Measurements from ENCODE around the gene ADAMTS2.

ADAMTS2 gene

DNA sequence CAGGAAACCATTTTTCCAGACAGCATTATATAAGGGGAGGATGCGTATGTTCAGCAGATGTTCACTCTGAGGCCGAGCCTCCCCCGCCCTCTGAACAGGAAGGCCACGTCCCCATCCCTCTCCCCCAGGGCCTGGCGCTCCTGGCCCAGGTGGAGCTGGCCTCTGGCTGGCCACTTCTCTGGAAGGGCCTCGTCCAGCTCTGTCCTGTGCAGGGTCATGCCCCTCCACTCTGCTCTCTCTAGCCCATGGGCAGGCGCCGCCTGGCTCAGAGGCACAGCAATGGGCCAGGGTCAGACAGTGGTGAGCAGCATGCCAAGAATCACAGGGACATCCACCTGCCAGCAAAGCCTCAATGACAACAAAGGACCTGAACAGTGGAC, 34.2 kb downstream of the ADAMTS2 start:
- Histone ChIP-seq H3K9me3 (no peaks in the 10 kb centered on the region), H3K4me1 (no peaks in the 10 kb centered on the region), H3K36me3 (replicated peaks) (no peaks in the 10 kb centered on the region), H3K27me3 (ENCODE audit: low read depth) (no peaks in the 10 kb centered on the region), H3K4me3 (no peak overlapping the region)
- in situ Hi-C loops (cut with MboI; ENCODE audit: low sequenced_read_pairs): no loop called here
- no peak for DNase-seq (ENCODE audit: low spot score in 2 of 2)

DNA sequence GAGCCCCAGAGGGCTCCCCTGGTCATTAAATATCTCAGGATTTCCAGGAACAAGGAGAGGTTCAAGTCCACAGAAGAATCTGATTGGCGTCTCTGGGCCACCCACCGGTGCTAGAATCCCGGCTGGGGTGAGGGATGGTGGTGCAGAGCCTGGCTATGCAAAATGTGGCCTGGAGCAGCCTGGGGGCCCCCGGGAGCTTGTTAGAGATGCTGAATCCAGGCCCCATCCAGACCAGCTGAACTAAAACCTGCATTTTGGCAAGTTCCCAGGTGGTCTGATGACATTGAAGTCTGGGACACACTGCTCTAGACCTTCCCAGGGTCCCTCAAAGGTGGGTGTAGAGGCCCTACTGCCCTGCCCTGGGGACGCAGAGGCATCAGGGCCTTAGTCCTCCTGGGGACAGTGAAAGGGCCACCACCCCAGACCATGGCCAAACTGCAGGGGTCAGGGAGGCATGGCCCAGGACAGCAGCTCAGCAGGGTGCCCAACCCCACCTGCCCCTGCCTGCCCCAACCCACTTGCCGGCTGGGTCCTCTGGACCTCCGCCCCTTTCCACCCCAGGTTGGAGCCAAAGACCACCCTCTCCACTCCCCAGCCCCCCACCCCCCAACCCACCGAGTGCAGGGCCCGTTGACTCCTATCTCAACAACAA, 34.7 kb downstream of the ADAMTS2 start:
- DNase-seq (ENCODE audit: low spot score in 2 of 2): no peak
- Histone ChIP-seq H3K9me3 (no peaks in the 10 kb centered on the region), H3K27me3 (ENCODE audit: low read depth) (no peaks in the 10 kb centered on the region), H3K4me3 (no peak overlapping the region), H3K36me3 (replicated peaks) (no peaks in the 10 kb centered on the region), H3K4me1 (no peaks in the 10 kb centered on the region)
- in situ Hi-C loops (cut with MboI; ENCODE audit: low sequenced_read_pairs): no loop called here

DNA sequence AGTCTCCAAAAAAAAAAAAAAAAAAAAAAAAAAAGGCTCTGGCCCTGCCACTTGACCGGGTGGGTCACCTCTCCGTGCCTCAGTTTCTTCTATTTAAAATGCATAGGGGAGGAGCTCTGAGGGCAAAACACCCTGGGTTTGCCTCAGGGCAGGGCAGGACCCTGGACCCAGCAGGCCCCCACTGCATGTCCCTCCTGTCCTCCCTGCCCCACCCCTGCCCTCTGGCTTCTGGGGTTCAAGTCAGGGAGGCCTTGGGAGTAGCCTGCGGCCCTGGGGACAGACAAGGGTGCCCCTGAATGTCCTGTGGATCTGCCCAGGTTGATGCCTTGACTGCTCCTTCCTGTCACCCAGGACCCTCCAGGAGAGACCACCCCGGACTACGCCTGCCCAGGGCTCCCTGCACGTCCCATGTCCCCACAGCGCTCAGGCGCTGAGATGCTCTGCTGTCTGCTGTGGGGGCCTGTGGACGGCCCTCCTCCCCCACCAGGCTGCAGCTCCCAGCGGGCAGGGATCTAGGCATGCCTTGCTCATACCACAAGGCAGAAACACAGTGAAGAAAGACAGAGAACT, 35.4 kb downstream of the ADAMTS2 start:
- no peaks in the 10 kb centered on the region for H3K36me3 ChIP-seq (replicated peaks)

DNA sequence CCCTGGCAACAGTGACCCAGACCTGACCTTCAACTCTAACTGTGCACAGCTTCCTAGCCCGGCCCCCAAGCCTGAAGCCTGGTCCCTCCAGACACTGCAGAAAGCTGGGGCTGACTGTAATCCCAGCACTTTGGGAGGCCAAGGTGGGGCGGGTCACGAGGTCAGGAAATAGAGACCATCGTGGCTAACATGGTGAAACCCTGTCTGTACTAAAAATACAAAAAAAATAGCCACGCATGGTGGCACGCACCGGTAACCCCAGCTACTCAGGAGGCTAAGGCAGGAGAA, 35.9 kb downstream of the ADAMTS2 start:
- Histone ChIP-seq H3K4me1 (no peaks in the 10 kb centered on the region), H3K4me3 (no peak overlapping the region), H3K27me3 (ENCODE audit: low read depth) (no peaks in the 10 kb centered on the region; the same call in 1 of the 2 replicates), H3K9me3 (peaks cover 2% of the 10 kb centered on the region; the same call in 1 of the 2 replicates), H3K36me3 (replicated peaks) (no peaks in the 10 kb centered on the region)
- DNase-seq (ENCODE audit: low spot score in 2 of 2): no peak
- in situ Hi-C loops (cut with MboI; ENCODE audit: low sequenced_read_pairs): no loop called here

More for the DNA sequence above, 35.4 kb downstream of the ADAMTS2 start:
- Histone ChIP-seq H3K4me1 (no peaks in the 10 kb centered on the region), H3K4me3 (no peak overlapping the region), H3K9me3 (no peaks in the 10 kb centered on the region), H3K27me3 (ENCODE audit: low read depth) (no peaks in the 10 kb centered on the region; the same call in 1 of the 2 replicates)
- in situ Hi-C loops (cut with MboI; ENCODE audit: low sequenced_read_pairs): no loop called here
- DNase-seq (ENCODE audit: low spot score in 2 of 2): no peak

DNA sequence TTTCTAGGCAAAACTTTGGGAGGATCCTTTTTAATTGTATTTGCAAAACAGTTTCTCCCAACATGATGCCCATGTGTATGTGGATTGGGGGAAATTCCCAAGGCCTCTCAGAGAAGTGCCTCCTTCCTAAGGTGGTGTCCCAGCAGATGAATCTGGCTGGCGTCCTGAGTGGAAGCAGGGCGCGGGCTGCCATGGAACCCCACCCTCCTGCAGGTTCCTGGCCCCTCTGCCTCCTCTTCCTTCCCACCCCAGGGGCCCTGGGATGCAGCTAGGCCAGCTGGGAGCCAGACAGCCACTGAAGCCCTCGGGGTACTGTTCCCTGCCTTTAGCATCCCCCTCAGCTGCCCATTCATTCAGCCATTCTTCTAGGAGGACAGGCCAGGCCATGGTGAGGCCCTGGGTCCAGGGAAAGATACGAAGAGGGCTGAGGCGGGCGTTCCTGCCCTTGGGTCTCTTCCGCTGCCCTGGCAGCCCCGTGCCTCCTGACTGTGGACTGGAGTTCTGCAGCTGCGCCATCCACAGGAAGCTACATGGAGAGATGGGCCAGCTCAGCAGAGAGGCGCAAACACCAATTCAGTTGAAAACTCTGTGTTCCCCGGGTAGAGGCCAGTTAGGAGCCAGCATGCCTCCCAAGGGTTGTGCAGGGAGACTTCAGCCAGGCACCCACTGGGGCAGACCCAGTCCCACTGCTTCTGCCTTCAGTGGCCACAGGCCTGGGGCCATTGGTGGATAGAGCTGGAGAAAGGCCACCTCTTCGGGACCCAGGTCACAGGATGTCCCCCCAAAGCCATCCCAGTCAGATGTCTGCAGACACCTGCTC, 36.5 kb downstream of the ADAMTS2 start:
- Histone ChIP-seq H3K4me1 (no peaks in the 10 kb centered on the region), H3K9me3 (peaks cover 2% of the 10 kb centered on the region; the same call in 1 of the 2 replicates)
- in situ Hi-C loops (cut with MboI; ENCODE audit: low sequenced_read_pairs): no loop called here

DNA sequence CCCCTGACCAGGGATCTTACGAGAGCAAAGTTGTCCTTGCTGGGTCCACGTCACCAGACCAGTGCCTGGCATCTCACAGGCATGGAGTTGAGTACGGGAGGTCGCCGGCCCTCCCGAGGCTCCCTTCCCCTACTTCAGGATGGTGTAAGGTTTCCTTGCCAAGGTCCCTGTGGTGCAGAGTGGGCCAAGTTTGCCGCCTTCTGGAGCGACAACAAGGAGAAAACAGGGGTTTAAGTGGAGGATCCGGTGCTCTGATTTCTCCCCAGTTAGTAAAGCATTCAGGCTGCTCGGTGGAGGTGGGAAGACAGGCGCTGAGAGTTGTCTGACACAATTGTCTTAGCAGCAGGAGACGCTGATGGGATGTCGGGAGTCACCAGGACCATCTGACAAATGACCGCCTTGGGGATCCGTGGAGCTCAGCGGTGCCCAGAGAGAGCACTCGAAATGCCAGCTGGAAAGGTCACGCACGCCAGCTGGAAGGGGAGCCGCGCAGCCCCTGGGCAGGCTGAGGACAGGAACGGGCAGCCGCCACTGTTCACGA, 37.3 kb downstream of the ADAMTS2 start:
- no peak for DNase-seq (ENCODE audit: low spot score in 2 of 2)
- no peaks in the 10 kb centered on the region for H3K4me1 ChIP-seq
- in situ Hi-C loops (cut with MboI; ENCODE audit: low sequenced_read_pairs): no loop called here
- H3K4me3 ChIP-seq: no peak overlapping the region
- no peaks in the 10 kb centered on the region; the same call in 1 of the 2 replicates for H3K27me3 ChIP-seq (ENCODE audit: low read depth)
- peaks cover 2% of the 10 kb centered on the region; the same call in 1 of the 2 replicates for H3K9me3 ChIP-seq
- H3K36me3 ChIP-seq (replicated peaks): no peaks in the 10 kb centered on the region

More for the DNA sequence above, 36.5 kb downstream of the ADAMTS2 start:
- no peak overlapping the region for H3K4me3 ChIP-seq
- no peaks in the 10 kb centered on the region for H3K36me3 ChIP-seq (replicated peaks)
- DNase-seq (ENCODE audit: low spot score in 2 of 2): no peak
- H3K27me3 ChIP-seq (ENCODE audit: low read depth): no peaks in the 10 kb centered on the region; the same call in 1 of the 2 replicates

DNA sequence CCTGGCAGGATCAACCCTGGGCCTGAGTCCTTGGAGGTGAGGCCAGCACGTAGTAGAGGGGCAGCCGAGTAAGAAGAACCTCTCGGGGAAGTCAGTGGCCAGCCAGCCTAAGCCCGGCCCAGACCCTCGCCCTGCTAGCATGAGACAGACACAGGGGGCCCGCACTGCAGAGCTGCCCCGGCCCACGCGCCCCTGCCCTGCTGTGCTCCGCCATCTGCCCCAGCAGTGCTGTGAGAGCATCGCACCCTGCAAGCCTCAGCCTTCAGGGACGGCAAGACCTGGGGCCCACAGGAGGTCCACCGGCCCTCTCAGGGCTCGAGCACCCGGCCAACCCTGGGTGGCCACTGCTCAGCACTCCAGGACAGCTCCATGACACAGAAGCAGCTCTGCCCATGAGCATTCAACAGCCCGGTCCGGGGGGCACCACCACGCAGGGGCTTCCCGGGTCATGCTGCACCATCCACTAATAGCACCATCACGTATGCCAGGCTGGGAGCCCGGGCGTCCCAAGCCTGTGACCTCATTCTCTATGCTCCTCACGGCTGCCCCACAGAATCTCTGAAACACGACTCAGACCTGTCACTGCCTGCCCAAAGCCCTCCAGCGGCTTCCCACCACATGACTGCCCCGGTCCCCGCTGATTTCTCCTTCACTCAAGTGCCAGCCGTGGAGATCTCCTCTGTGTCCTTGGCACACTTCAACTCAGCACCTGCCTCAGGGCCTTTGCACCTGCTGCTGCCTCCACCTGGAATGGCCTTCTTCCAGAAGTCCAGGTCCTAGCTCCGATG, 38.1 kb downstream of the ADAMTS2 start:
- no peaks in the 10 kb centered on the region; the same call in 1 of the 2 replicates for H3K27me3 ChIP-seq (ENCODE audit: low read depth)
- no peaks in the 10 kb centered on the region for H3K36me3 ChIP-seq (replicated peaks)
- no peak for DNase-seq (ENCODE audit: low spot score in 2 of 2)
- peaks cover 2% of the 10 kb centered on the region; the same call in 1 of the 2 replicates for H3K9me3 ChIP-seq
- in situ Hi-C loops (cut with MboI; ENCODE audit: low sequenced_read_pairs): no loop called here
- no peaks in the 10 kb centered on the region for H3K4me1 ChIP-seq
- H3K4me3 ChIP-seq: no peak overlapping the region

DNA sequence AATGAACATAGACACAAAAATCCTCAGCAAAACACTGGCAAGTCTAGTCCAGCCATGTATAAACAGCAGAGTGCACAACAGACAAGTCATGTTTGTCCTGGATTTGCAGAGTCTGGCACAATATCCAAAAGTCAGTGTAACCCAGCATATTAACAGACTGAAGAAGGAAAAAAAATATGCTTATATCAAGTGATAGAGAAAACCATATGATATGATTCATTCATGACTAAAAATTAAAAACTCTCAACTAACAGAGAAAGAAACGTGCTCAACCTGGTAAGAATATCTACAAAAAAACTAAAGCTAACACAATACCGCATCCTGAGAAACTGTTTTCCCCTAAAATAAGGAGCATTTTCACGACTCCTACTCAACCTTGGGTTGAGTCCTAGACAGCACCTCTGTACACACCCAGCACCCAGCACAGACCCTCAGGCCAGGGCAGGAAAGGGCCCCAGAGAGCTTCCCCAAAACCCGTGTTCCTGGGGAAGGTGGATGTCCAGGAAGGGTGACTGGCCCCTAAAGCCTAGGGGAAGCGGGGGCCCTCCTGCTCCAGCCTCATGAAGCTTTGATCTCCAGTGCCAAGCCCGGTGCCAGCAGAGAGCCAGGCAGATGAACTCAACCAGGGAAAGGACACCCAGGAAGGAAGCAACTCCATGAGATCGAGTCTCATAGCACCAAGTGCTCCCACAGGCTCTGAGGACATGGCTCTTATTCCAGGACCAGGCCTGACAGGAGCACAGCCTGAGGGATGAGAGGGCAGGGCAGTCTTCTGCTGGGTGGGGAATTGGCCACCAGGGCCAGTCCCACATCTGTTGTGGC, 38.9 kb downstream of the ADAMTS2 start:
- in situ Hi-C loops (cut with MboI; ENCODE audit: low sequenced_read_pairs): no loop called here
- peaks cover 2% of the 10 kb centered on the region; the same call in 1 of the 2 replicates for H3K9me3 ChIP-seq
- H3K27me3 ChIP-seq (ENCODE audit: low read depth): no peaks in the 10 kb centered on the region; the same call in 1 of the 2 replicates
- no peak overlapping the region for H3K4me3 ChIP-seq
- DNase-seq (ENCODE audit: low spot score in 2 of 2): no peak
- H3K36me3 ChIP-seq (replicated peaks): no peaks in the 10 kb centered on the region
- no peaks in the 10 kb centered on the region for H3K4me1 ChIP-seq

DNA sequence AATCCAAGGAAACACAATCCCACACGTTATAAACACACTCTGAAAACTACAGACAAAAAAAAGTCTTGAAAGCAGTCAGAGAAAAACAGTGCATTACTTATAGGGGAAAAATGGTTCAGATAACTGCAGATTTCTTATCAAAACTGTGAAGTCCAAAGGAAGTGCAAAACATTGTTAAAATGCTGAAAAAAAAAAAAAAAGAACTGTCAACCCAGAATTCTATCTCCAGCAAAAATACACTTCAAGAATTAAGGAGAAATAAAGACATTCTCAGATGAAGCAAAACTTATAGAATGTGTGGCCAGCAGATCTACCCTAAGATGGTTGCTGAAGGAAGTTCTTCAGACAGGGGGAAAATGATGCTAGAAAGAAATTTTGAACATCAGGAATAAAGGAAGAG, 40.4 kb downstream of the ADAMTS2 start:
- peaks cover 2% of the 10 kb centered on the region; the same call in 1 of the 2 replicates for H3K9me3 ChIP-seq
- DNase-seq (ENCODE audit: low spot score in 2 of 2): no peak
- H3K27me3 ChIP-seq (ENCODE audit: low read depth): no peaks in the 10 kb centered on the region; the same call in 1 of the 2 replicates
- H3K4me1 ChIP-seq: no peaks in the 10 kb centered on the region
- in situ Hi-C loops (cut with MboI; ENCODE audit: low sequenced_read_pairs): no loop called here
- no peaks in the 10 kb centered on the region for H3K36me3 ChIP-seq (replicated peaks)
- H3K4me3 ChIP-seq: no peak overlapping the region

DNA sequence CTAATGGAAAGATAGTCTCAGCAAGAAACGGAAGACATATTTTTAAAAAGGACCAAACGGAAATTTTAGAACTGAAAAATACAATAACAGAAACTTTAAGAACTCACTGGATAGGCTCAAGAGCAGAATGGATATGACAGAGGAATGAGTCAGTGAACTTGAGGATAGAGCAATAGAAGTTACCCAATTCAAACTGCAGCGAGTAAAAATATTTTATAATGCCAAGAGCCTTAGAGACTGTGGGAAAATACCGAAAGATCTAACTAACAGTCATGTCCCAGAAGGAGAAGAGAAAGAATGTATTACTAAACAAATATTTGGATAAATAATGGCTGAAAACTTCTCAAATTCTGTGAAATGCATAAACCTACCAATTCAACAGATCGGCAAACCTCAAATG, 40.8 kb downstream of the ADAMTS2 start:
- H3K4me3 ChIP-seq: no peak overlapping the region
- no peaks in the 10 kb centered on the region; the same call in 1 of the 2 replicates for H3K27me3 ChIP-seq (ENCODE audit: low read depth)
- H3K4me1 ChIP-seq: no peaks in the 10 kb centered on the region
- H3K9me3 ChIP-seq: peaks cover 2% of the 10 kb centered on the region; the same call in 1 of the 2 replicates
- no peaks in the 10 kb centered on the region for H3K36me3 ChIP-seq (replicated peaks)
- no peak for DNase-seq (ENCODE audit: low spot score in 2 of 2)
- in situ Hi-C loops (cut with MboI; ENCODE audit: low sequenced_read_pairs): no loop called here

DNA sequence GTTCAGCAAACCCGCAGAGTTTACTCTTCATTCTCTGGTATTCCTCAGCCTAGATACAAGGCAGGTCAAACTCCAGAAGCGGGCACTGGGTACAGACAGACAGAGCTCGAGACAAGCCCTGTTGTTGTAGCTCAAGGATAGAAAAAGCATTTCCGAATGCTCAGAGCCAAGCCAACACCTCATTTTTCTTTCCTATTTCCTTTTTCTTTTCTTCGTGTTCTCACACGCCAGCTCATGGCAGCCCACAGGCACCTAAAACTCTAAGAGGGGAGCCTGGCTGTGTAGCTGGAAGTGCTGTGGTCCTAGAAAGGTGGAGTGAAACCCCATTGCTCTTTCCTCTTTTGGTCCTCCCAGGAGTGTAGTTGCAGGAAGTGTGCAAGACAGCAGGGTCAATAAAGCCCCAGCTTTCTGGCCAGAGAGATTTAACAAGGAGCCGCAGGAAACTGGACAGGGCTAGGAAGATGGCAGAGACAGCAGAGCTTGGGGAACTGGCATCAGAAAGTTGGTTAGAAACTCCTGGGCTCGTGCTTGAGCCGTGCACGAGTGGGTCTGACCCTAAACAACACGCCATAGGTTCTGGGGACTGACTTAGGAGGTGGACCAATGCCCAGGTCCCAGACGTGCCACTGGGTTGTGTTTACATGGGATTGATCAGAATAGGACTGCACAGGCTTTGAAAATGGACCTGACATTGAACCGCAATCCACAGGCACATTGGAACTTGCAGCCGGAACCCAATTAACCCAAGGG, 41.6 kb downstream of the ADAMTS2 start:
- H3K4me3 ChIP-seq: no peak overlapping the region
- H3K9me3 ChIP-seq: peaks cover 2% of the 10 kb centered on the region; the same call in 1 of the 2 replicates
- DNase-seq (ENCODE audit: low spot score in 2 of 2): no peak
- no peaks in the 10 kb centered on the region for H3K36me3 ChIP-seq (replicated peaks)
- in situ Hi-C loops (cut with MboI; ENCODE audit: low sequenced_read_pairs): no loop called here
- H3K4me1 ChIP-seq: no peaks in the 10 kb centered on the region
- H3K27me3 ChIP-seq (ENCODE audit: low read depth): no peaks in the 10 kb centered on the region; the same call in 1 of the 2 replicates

Data from HAP-1 (cell line).